Retinal pigment epithelial cell (primary cell): ENCODE measurements around the gene CTBP2.

Source experiments
- DNase-seq: peaks from one replicate; pipeline ENCODE4 v3.0.0-alpha.2; 2010; ENCODE audit warnings: low read depth
- H3K4me3 ChIP-seq: 2 replicates; pipeline ENCODE4 v1.5.1; 2011; ENCODE audit warnings: mild to moderate bottlenecking, low read length, control low read depth, moderate library complexity
- TF ChIP-seq, protein P1 (sequence below): conservative IDR thresholded peaks from 2 replicates; pipeline ENCODE4 v1.5.1; 2011; ENCODE audit warnings: low read depth, low read length, control low read depth, inconsistent platforms

The CTBP2 gene

DNA sequence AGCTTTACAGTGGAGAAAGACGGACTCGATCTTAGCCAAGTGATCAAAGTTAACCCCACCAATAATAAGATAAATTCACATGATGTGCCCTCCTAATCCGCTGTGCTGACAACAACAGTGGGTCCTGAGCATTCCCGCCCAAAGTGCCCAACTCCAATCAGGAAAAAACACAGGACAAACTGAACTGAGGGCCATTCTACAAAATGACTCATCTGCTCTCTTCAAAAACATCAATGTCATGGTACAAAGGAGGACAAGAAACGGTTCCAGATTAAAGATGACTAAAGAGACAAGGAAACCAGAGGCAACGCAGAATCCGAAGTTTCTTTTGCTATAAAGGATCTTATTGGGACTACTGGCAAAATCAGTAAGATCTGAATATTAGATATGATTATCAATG, 79.4 kb downstream of the CTBP2 start:
- DNase-seq, result no peak
- TF ChIP-seq, protein P1, sequence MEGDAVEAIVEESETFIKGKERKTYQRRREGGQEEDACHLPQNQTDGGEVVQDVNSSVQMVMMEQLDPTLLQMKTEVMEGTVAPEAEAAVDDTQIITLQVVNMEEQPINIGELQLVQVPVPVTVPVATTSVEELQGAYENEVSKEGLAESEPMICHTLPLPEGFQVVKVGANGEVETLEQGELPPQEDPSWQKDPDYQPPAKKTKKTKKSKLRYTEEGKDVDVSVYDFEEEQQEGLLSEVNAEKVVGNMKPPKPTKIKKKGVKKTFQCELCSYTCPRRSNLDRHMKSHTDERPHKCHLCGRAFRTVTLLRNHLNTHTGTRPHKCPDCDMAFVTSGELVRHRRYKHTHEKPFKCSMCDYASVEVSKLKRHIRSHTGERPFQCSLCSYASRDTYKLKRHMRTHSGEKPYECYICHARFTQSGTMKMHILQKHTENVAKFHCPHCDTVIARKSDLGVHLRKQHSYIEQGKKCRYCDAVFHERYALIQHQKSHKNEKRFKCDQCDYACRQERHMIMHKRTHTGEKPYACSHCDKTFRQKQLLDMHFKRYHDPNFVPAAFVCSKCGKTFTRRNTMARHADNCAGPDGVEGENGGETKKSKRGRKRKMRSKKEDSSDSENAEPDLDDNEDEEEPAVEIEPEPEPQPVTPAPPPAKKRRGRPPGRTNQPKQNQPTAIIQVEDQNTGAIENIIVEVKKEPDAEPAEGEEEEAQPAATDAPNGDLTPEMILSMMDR, result no peak
- H3K4me3 ChIP-seq, result no peak overlapping the region

DNA sequence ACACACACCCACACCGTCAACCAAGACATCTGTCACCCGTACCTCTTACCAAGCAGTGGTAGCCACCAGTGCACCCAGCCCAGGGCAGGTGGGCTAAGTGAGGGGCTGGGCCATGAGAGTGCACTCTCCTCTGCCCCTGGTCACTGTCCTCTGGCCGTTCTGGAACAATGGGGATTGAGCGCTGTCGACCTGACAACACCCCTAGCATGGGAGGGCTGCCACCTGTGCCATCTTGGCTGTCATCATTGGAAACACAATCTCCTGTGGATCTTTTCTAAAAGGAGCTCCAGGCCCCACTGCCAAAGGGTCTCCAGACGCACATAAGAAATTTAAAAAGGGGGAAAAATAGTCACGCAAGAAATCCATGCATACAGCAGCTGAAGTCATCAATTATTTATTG, 80.1 kb downstream of the CTBP2 start:
- TF ChIP-seq, protein P1, result no peak
- no peak for DNase-seq
- no peak overlapping the region for H3K4me3 ChIP-seq

DNA sequence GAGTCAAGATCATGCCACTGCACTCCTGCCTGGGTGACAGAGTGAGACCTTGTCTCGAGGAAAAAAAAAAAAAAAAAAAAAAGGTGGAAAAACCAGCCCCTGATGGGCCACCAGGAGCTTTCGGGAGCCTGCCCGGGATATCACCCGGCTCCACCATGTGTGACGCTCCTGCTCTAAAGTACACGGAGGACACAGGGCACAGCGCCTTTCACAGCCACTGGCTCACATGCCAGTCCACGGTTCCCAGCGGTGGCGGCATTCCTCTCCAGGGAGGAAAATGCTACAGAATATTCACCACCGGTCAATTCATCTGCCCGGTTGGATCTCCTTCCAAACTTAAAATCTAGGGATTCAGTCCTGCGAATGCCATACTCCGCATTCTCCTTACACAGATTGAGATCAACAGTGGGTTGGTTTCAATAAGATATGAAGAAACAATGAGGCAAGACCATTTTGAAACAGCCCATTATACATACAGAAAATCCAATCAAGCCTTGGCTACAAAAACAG, 81.2 kb downstream of the CTBP2 start:
- TF ChIP-seq, protein P1, result no peak
- no peak for DNase-seq
- H3K4me3 ChIP-seq, result no peak overlapping the region

DNA sequence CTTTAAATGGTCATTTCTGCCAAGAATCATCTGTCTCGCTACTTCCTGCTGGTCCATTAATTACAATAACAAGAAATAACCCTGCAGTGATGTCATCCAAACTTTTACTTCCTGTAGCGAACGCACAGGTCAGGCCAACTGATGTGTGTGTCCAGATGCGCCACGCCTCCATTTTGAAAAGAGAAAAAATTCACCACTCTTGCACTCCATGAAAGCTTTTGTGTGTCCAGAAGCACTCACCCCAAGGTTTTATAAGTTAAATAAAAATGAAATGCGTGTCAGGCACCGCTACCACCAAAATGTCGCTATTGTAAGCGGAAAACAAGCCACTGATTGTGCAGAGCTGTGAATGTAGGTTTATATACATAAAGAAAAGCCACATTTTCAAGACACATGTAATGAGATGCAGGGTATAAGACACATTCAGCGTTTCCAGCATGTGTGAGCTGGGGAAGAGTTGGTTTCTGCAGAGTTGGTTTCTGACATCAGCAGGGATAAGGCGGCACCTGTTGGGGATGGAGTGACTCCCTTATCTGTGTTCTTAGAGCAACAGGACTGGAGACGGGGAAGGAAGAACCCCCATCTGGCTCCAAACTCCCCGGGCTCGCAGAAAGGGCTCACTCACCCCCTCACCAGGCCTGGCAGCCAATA, 83.3 kb downstream of the CTBP2 start:
- TF ChIP-seq, protein P1, result no peak
- DNase-seq, result no peak
- no peak overlapping the region for H3K4me3 ChIP-seq

DNA sequence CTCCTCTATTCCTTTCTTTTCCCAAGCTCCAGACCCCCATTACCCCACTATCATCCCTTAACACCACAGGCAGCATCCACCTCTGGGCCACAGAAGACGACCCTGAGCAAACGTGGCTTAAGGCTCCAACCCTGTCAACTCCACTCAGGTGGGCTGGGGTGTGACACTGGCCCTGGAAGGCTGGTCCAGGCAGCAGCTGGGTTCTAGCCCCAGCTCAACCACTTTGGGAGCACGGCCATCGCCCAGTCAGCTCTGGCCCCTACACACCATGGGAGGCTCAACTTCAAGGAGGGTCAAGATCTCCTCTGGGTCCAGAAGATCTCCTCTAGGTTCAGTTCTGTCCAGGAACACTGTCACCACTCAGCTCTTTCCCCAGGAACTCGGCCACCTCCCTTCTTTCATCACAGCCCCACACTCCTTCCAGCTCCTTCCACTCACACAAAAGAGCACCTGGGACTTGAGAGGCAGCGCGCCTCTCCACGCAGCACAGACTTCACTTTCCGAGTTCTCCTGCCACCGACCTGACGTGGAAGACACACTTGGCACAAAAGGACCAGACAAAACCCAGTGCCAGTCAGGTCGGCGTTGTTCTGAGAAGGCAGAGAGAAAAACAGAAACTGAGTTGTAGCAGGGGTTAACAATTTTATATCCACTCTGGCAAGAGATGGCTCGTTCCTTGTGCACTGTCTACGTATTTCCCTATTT, 84.1 kb downstream of the CTBP2 start:
- no peak overlapping the region for H3K4me3 ChIP-seq
- DNase-seq, result no peak
- TF ChIP-seq, protein P1, result no peak

DNA sequence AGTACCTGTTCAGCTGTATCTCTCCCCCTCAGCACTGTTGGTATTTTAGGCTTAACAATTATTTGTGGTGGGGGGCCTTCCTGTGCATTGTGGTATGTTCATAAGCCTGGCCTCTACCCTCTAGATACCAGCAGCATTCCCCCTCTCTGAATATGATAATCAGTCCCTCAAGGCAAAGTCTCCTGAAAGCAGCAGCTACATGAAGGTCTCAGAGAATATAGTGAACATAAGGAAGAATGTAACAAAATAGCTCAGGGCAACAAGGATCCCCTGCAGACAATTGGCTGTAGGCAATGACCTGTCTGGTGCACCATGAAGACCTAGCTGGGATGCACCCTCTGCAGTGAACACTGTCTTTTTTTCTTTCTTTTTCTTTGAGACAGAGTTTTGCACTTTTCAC, 86.4 kb downstream of the CTBP2 start:
- no peak for DNase-seq
- no peak overlapping the region for H3K4me3 ChIP-seq
- TF ChIP-seq, protein P1, result no peak

DNA sequence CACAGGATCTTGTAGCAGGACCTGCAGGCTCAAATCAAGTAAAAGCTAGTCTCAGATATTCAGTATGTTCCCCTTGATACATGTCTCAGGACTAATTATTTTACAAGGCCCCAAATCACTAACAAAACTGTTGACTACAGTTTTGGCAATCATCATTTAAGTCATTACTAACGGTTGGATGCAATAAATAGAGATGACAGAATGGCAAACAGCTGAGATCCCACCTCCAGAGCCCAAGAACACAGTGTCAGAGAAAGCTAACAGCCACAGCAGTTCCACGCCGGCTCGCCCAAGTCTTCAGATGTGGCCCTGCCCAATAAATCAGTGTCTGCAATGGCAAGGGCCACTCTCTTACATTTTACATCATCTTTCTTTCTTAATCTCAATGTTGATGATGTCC, 87.6 kb downstream of the CTBP2 start:
- no peak overlapping the region for H3K4me3 ChIP-seq
- TF ChIP-seq, protein P1, result no peak
- DNase-seq, result no peak
